Measurements from ENCODE around the gene SLC2A5. TPM values are rescaled to one million over a fixed set of nuclear protein-coding genes. Genes with fewer than 3 reads are reported as not detected.

The SLC2A5 gene
- total RNA-seq, 1 experiment from 2014 or later: 0.70 TPM

DNA sequence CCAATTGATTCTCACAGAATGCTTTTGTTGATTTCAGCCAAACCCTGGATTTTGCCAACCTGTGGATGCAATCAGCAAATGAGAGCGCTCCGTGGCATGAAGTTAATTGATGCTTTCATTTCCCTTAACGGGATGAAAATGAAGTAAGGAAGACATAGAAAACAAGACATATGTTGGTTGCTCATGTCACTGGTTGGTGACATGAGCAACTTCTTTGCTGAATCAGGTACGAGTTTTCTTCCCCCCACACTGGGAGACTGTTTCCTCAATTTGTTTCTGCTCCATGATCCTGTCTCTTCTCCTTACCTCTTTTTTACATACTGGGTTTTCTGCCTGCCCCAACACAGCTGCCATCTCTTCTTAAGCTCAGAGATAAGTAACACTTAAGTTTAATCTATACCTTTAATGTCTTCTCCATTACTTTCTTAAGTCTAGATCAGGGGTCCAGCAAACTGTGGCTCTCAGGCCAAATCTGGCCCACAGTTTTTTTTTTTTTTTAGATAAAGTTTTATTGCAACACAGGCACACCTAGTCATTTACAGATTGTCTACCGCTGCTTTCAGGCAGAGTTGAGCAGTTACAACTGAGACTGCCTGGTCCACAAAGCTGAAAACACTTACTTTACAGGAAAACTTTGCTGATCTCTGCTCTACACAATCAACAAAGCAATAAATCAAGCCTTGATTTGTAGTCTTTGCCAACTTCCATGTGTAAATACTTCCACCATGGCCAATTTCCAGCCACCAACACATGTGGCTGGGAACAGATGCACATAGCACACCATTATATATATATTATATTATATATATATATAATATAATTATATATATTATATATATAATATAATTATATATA, 46.1 kb upstream of the SLC2A5 start:
- peaks cover 27% of the 10 kb centered on the region for H3K4me1 Mint-ChIP-seq (ENCODE audit: low read depth, unreplicated experiment)
- no peaks in the 10 kb centered on the region for H3K9me3 ChIP-seq
- peaks cover 47% of the 10 kb centered on the region for H3K4me1 ChIP-seq
- TF ChIP-seq, protein P1, sequence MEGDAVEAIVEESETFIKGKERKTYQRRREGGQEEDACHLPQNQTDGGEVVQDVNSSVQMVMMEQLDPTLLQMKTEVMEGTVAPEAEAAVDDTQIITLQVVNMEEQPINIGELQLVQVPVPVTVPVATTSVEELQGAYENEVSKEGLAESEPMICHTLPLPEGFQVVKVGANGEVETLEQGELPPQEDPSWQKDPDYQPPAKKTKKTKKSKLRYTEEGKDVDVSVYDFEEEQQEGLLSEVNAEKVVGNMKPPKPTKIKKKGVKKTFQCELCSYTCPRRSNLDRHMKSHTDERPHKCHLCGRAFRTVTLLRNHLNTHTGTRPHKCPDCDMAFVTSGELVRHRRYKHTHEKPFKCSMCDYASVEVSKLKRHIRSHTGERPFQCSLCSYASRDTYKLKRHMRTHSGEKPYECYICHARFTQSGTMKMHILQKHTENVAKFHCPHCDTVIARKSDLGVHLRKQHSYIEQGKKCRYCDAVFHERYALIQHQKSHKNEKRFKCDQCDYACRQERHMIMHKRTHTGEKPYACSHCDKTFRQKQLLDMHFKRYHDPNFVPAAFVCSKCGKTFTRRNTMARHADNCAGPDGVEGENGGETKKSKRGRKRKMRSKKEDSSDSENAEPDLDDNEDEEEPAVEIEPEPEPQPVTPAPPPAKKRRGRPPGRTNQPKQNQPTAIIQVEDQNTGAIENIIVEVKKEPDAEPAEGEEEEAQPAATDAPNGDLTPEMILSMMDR (IDR thresholded peaks at IDR 0.05; ENCODE audit: insufficient read depth in 1 of 2, low read depth in 1 of 2, low read length in 1 of 2, severe bottlenecking in 1 of 2, unreplicated experiment in 1 of 2): no peak
- intact Hi-C loops (cut with micrococcal nuclease; ENCODE audit: unreplicated experiment): no loop called here
- peaks cover 4% of the 10 kb centered on the region; the same call in 1 of the 2 replicates for H3K36me3 ChIP-seq (ENCODE audit: control insufficient read depth, insufficient read depth, low read length)
- no peaks in the 10 kb centered on the region for H3K27me3 Mint-ChIP-seq (ENCODE audit: insufficient read depth, unreplicated experiment)
- H3K4me3 ChIP-seq (ENCODE audit: low read depth, low read length): no peak overlapping the region
- no peak overlapping the region for H3K27ac Mint-ChIP-seq (ENCODE audit: unreplicated experiment)
- no peaks in the 10 kb centered on the region for H3K27me3 ChIP-seq (replicated peaks; ENCODE audit: control insufficient read depth, insufficient read depth, low read length)
- ChIA-PET CTCF (interaction anchor here (1.2 kb wide), 1 partner anchor 13 kb away, joined by 8 read pairs; the partner anchor contains the start of gene GPR157), POLR2A (no interaction called here)
- BruUV-seq (replicated peaks): no TSS peak
- H3K9me3 Mint-ChIP-seq (ENCODE audit: unreplicated experiment): no peaks in the 10 kb centered on the region
- H3K4me3 Mint-ChIP-seq (ENCODE audit: unreplicated experiment): no peak overlapping the region
- peaks cover 12% of the 10 kb centered on the region for H3K36me3 Mint-ChIP-seq (ENCODE audit: insufficient read depth, unreplicated experiment)
- DNase-seq: no peak

DNA sequence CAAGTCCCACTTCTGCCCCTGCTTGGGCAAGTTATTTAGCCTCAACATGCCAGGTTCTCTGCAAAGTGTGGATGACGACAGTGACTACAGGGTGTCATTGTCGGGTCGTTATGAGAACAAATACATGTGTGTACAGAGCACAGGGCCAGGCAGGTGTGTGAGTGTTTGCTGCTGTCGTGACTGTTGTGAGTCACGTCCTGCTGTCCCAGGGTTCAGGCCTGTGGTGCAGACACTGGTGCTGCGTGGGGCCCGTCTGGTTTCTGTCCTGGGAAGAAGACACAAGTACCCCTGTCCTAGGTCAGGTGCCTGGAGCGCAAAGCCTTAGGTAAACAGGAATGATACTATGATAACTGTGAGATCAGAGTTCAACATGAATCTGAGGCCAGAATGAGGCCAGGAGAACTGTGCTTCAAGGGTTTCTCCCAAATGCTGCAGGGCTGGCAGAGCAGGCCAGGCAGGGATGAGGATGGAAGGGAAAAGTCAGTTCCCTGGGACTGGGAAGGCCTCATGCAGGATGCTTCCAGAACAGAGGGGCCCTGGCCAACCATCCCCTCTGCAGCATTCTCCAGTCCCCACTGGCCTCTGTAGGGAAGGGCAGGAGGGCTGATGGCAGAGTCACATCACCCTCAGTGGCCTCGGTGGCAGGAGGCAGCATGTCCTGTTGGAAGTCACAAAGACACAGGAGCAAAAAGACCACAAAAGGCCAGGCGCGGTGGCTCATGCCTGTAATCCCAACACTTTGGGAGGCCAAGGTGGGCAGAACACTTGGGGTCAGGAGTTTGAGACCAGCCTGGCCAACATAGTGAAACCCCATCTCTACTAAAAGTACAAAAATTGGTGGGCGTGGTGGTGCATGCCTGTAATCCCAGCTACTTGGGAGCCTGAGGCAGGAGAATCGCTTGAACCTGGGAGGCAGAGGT, 43.8 kb upstream of the SLC2A5 start:
- intact Hi-C loops (cut with micrococcal nuclease; ENCODE audit: unreplicated experiment): loop anchor here (1.0 kb wide), 2 partner anchors 16 to 137 kb away; partner anchors contain the start of gene GPR157
- ChIA-PET POLR2A (no interaction called here), CTCF (interaction anchor here (0.7 to 1.1 kb wide), 3 partner anchors 63 to 235 kb away, joined by 3 to 4 read pairs (median 3); partner anchors contain the start of gene ENO1)
- Mint-ChIP-seq H3K27me3 (ENCODE audit: insufficient read depth, unreplicated experiment) (no peaks in the 10 kb centered on the region), H3K36me3 (ENCODE audit: insufficient read depth, unreplicated experiment) (peaks cover 6% of the 10 kb centered on the region), H3K27ac (ENCODE audit: unreplicated experiment) (peak overlapping the region; percentile 91), H3K4me3 (ENCODE audit: unreplicated experiment) (peak overlapping the region; percentile 55), H3K4me1 (ENCODE audit: low read depth, unreplicated experiment) (peaks cover 27% of the 10 kb centered on the region), H3K9me3 (ENCODE audit: unreplicated experiment) (no peaks in the 10 kb centered on the region)
- Histone ChIP-seq H3K9me3 (no peaks in the 10 kb centered on the region), H3K36me3 (ENCODE audit: control insufficient read depth, insufficient read depth, low read length) (peaks cover 4% of the 10 kb centered on the region; the same call in 1 of the 2 replicates), H3K4me1 (peaks cover 53% of the 10 kb centered on the region), H3K27me3 (replicated peaks; ENCODE audit: control insufficient read depth, insufficient read depth, low read length) (no peaks in the 10 kb centered on the region), H3K4me3 (ENCODE audit: low read depth, low read length) (no peak overlapping the region)
- BruUV-seq (replicated peaks): no TSS peak
- TF ChIP-seq, protein P1 (IDR thresholded peaks at IDR 0.05; ENCODE audit: insufficient read depth in 1 of 2, low read depth in 1 of 2, low read length in 1 of 2, severe bottlenecking in 1 of 2, unreplicated experiment in 1 of 2): no peak
- peak; percentile 74 to 87 for DNase-seq

DNA sequence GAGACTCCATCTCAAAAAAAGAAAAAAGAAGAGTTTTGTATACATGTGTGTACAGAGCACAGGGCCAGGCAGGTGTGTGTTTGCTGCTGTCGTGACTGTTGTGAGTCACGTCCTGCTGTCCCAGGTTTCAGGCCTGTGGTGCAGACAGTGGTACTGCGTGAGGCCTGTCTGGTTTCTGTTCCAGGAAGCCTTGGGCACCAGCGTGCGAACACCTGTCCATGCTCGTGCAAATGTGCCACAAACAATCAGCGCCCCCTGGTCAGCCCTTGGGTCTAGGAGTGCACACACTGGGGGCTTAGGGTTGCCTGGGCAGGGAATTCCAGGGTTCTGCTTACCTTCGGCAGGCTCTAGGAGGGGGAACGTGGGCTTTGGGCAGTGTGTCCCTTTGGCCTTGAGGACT, 42.5 kb upstream of the SLC2A5 start:
- Mint-ChIP-seq H3K4me1 (ENCODE audit: low read depth, unreplicated experiment) (peaks cover 27% of the 10 kb centered on the region), H3K27me3 (ENCODE audit: insufficient read depth, unreplicated experiment) (no peaks in the 10 kb centered on the region), H3K9me3 (ENCODE audit: unreplicated experiment) (no peaks in the 10 kb centered on the region), H3K36me3 (ENCODE audit: insufficient read depth, unreplicated experiment) (peaks cover 6% of the 10 kb centered on the region), H3K4me3 (ENCODE audit: unreplicated experiment) (no peak overlapping the region), H3K27ac (ENCODE audit: unreplicated experiment) (peak overlapping the region; percentile 91)
- CTCF ChIA-PET: interaction anchor here (0.6 to 1.6 kb wide), 3 partner anchors 62 to 90 kb away, joined by 3 to 13 read pairs (median 3); no protein-coding TSS in a partner anchor
- H3K27me3 ChIP-seq (replicated peaks; ENCODE audit: control insufficient read depth, insufficient read depth, low read length): no peaks in the 10 kb centered on the region
- DNase-seq: no peak
- no peak overlapping the region for H3K4me3 ChIP-seq (ENCODE audit: low read depth, low read length)
- peaks cover 4% of the 10 kb centered on the region; the same call in 1 of the 2 replicates for H3K36me3 ChIP-seq (ENCODE audit: control insufficient read depth, insufficient read depth, low read length)
- no TSS peak for BruUV-seq (replicated peaks)
- peaks cover 53% of the 10 kb centered on the region for H3K4me1 ChIP-seq
- POLR2A ChIA-PET: no interaction called here
- TF ChIP-seq, protein P1 (IDR thresholded peaks at IDR 0.05; ENCODE audit: insufficient read depth in 1 of 2, low read depth in 1 of 2, low read length in 1 of 2, severe bottlenecking in 1 of 2, unreplicated experiment in 1 of 2): no peak
- H3K9me3 ChIP-seq: no peaks in the 10 kb centered on the region
- intact Hi-C loops (cut with micrococcal nuclease; ENCODE audit: unreplicated experiment): no loop called here
